Activated effector memory CD4-positive, alpha-beta T cell treated with Interleukin-2 at 50 U/mL for 16 hours (primary cell): ENCODE measurements around the gene RPS27.
A peak's percentile ranks its signal among the peaks of the same experiment; 100 is the strongest.

Experiments used
- DNase-seq: peaks from one replicate; pipeline ENCODE4 v3.0.0-alpha.2; 2020

Gene RPS27

GRCh38 chr1:153990468-153991150 lies at the start of gene RPS27:
TSS of gene RPS27 (plus strand) at chr1:153990762. CDS start at chr1:153990797, 35 bp downstream.
- DNase-seq: peak; percentile 81

DNA sequence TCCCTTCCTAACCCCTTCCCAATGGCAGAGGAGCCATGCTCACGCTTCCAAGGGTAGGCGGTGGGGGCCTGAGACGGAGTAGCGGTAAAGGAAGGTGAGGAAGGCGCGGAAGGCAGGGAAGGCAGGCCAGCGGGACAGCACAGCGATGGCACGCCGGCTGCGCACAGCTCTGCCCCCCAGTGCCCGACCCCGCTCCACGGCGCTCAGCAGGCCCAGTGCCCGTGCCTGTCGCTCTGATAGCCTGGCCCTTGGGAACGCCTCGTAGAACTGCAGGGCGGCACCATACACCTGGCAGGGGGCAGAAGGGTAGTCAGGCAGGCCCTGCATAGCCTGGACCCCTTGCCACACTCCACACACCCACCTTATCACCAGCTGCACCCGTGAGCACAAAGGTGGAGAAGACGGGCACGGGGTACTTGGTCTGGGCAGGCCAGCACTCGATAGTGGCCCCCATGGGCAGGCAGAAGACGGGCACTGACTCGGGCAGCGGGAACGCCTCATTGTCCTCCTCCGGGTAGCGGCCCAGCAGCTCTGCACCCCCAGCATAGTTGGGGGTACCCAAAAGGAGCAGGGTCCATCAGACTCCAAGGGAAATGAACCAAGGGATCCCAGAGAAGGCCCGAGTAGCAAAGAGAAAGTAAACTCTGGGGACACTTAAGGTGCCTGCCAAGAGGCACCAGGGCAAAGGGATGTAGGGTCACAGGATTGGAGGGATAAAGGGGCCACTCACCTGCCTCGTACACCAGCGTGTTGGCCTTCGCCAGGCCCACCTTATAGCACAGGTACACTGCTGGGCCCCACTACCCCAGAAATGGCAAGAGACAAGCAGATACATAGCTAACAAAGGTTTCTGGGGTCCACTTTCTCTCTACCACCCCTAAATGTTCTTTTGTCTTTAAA lies 48.5 kb upstream of the RPS27 start:
- no peak for DNase-seq

- DNase-seq: no peak
These were observed 47.6 kb upstream of the RPS27 start for GRCh38 chr1:153942766-153943549.

DNA sequence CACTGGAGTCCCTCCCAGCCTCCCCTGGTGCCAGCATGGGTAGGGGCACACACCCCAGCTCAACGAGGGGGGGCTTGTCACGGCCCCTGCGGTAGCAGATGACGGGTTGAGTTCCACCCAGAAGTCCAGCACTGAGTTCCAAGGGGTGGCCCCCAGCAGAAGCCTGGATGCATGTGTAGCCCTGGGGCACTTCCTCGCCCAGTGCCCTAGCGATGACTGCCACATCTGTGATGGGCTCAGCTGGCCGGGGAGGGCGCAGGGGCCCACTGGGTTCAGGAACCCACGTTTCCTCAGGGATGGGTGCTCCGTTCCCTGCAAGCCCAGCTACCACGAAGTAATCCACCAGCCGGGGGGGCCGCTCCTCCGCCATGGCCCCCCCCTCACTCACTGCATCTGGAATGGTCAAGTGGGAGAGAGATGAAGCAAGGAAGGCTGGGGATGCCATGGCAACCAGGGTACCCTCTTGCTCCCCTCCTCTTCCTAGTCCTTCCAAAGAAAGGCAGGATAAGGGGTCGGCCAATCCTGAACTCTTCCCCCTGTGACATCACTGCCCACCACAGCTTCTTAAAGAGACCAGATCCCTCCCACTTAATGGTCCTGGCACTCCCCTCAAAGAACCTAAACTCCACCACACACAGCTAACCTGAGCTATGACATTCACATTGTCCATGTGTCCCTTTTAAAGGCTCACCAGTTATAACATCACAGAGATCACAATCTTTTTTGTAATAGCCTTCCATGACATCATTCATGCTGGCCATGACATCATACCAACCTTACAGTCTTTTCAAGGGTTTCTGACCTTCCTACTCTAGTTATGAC lies 46.3 kb upstream of the RPS27 start:
- no peak for DNase-seq

GRCh38 chr1:153944827-153945117 lies 45.8 kb upstream of the RPS27 start:
- no peak for DNase-seq

GRCh38 chr1:153945131-153945794 lies 45.3 kb upstream of the RPS27 start:
- peak; percentile 74 for DNase-seq

DNA sequence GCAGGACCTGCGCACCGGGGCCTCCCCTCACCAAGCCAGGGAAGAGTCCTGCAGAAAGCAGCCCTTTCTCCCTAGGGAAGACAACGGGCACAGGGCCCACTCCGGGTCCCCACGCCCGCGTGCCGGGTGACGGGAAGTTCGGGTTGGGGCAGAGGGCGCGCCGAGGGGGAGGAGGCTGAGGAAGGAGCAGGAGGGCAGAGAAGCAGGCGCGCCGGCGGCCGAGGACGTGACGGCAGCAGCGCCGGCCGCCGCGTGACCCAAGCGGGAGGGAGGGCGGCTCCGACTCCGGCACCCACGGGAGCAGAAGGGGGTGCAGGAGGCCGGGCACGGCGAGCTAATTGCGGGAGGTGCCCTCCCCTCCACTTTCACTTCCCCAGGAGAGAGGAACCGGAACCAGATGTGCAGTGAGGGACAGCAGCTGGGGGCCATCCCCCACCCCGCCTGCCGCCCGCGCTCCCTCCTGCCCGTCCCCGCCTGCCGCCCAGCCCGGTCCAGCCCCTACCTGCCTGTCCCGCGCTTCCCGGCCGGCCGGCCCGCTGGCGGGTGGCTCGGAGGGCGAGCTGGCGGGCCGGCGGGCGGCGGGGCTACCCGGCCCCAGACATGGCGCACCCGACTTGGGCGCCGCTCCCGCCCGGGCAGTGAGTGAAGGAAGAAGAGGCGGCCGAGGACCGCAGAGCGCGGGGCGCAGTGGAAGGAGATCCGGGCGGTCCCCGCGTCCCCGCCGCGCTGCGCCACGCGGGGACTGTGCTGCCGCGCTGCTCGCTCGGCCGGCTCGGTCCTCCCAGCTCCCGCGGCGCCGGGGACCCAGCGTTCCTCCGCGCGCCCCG lies 44.6 kb upstream of the RPS27 start:
- peak; percentile 61 for DNase-seq

GRCh38 chr1:153946622-153947241 lies 43.8 kb upstream of the RPS27 start, which contains the start of gene DENND4B:
TSS of gene DENND4B (minus strand) at chr1:153946718. CDS start at chr1:153944374, 2,344 bp downstream.
- DNase-seq: peak; percentile 60

DNA sequence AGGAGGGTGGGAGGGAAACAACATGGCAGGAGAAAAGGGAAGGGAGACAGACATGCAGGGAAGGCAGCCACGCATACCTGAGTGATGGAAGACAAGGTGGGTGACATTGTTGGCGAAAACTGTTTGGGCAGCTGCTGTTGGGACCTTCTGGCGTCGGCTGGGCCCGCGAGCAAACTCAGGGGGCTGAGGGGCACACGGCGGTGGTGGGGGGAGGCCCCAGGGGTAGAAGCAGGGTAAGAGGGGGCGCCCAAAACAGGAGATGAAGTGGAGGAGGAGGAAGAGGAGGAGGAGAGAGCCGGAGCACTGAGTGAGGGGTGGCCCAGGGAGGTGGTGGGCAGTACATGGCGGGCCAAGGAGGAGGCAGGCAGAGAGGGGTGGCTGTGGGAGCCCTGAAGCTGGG lies 39.4 kb upstream of the RPS27 start:
- DNase-seq: no peak

DNA sequence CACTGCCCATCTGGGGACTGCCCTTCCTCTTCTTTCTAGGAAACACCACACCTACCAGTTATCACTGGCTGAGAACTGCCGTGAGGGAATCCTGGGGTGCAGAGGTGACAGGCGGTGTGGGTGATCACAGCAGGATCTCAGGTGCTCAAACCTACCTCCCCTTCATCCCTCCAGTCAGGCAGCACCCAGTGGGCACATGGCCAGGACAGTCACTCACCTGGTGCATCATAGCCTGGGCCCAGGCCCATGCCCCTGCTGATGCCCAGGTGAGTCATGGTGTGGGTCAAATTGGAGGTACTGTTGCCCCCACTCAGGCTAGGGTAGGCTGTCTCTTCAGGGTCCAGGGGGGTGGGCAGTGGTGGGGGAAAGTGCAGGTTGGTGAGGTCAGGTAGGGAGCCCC lies 38.8 kb upstream of the RPS27 start:
- no peak for DNase-seq

- no peak for DNase-seq
These were observed 36.6 kb upstream of the RPS27 start for GRCh38 chr1:153953859-153954365.

DNA sequence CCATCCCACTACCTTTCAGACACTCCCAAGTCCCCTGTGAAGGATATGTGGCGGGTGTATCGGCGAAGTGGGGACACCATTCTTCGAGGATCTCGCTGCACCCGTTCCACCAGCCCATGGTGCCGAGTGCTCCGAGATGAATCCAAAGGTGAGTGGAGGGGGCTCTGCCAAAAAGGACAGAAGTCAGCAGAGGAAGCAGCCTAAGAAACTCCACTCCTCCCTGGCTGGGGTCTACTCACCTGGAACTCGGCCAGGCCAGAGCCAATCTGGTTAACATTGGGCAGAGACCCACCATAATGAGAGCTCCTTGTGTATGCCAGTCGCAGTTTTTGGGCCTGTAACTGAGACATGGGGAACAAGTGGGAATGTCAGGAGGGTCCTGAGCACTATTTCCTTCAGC lies 35.7 kb upstream of the RPS27 start:
- DNase-seq: no peak

- DNase-seq: no peak
These were observed 33.4 kb upstream of the RPS27 start for GRCh38 chr1:153956997-153957715.

GRCh38 chr1:153957744-153958110 lies 32.8 kb upstream of the RPS27 start:
- DNase-seq: peak; percentile 30

GRCh38 chr1:153958111-153958960 lies 32.2 kb upstream of the RPS27 start, which contains the start of gene CRTC2:
TSS of gene CRTC2 (minus strand) at chr1:153958612. CDS start at chr1:153958497, 115 bp downstream.
- peak; percentile 97 for DNase-seq

DNA sequence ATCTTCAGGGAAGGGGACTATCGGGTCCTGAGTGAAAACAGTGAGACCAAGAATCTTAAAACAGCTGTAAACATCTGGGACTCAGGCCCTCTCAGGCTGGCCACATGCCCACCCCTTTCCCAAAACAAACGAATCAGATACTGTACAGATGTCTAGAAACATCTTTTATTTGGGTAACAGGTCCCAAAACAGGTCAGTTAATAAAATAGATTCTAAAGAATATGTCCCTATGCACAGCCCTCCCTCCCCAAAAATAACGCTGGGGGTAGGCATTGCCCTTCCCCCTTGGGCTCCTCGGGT lies 31.7 kb upstream of the RPS27 start:
- DNase-seq: no peak

- DNase-seq: no peak
These were observed 31.1 kb upstream of the RPS27 start for GRCh38 chr1:153959454-153959853.

- no peak for DNase-seq
These were observed 30.4 kb upstream of the RPS27 start for GRCh38 chr1:153960206-153960605.

DNA sequence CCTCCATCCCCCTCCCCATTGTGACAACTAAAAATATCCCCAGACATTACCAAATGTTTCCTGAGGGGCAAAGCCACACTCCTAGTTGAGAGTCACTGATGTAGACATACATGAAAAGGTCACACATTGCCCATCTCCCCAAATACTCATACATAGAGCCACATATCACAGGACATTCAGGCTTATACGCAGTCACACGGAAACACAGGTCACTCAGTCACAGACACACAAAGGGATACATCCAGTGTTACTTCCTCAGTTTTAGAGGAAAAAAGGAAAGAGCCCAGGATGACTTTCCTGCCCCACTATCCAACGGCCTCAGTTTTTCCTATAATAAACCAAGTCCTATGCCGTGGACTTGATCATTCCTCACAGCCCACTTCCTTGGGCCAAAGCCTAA lies 29.1 kb upstream of the RPS27 start:
- no peak for DNase-seq
